Measurements from ENCODE around the gene GFI1B.
A peak's percentile ranks its signal among the peaks of the same experiment; 100 is the strongest.
"Not testable (repeated sequence)": the region's sequence is repeated elsewhere in the genome, so short reads cannot be mapped to it uniquely, and the experiment has no call there.

Gene GFI1B

DNA sequence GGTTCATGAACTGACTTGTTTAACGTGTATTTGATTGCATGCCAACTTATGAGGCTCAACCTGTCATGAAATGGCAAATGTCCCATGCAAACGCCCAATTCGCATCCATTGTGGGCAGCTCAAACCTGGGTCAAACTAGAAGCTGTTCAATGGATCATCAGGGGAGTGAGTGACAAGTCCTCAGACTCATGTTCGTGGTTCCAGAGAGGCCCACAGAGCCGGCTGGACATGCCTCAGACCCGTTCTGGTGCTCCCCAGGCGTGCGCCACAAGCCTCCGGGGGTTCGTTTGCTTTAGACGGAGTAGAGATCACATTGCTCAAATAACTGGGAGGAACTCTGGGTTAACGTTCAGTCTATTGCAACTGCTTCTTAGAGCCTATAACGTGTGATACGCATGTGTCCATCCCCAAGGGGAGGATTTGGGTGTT is 15.0 kb downstream of the GFI1B start:
- Histone ChIP-seq H3K9ac (ENCODE audit: low read length) (no peak overlapping the region), H3K9me3 (ENCODE audit: control insufficient read depth, insufficient read depth, low read depth, low read length) (no peaks in the 10 kb centered on the region), H3K4me3 (ENCODE audit: low read depth, low read length) (no peak overlapping the region), H3K4me1 (ENCODE audit: control insufficient read depth, insufficient read depth, low read length) (peaks cover 31% of the 10 kb centered on the region), H3K27ac (ENCODE audit: low read depth, low read length) (no peak overlapping the region), H3K36me3 (ENCODE audit: control insufficient read depth, insufficient read depth, low read length) (no peaks in the 10 kb centered on the region), H3K27me3 (ENCODE audit: control insufficient read depth, insufficient read depth, low read length) (no peaks in the 10 kb centered on the region; the same call in 1 of the 2 replicates)

- H3K9me3 ChIP-seq (ENCODE audit: control insufficient read depth, insufficient read depth, low read depth, low read length) = no peaks in the 10 kb centered on the region
- H3K9ac ChIP-seq (ENCODE audit: low read length) = no peak overlapping the region
- H3K27ac ChIP-seq (ENCODE audit: low read depth, low read length) = no peak overlapping the region
- peaks cover 31% of the 10 kb centered on the region for H3K4me1 ChIP-seq (ENCODE audit: control insufficient read depth, insufficient read depth, low read length)
- no peak overlapping the region for H3K4me3 ChIP-seq (ENCODE audit: low read depth, low read length)
- peaks cover 8% of the 10 kb centered on the region; the same call in 1 of the 2 replicates for H3K27me3 ChIP-seq (ENCODE audit: control insufficient read depth, insufficient read depth, low read length)
- H3K36me3 ChIP-seq (ENCODE audit: control insufficient read depth, insufficient read depth, low read length) = no peaks in the 10 kb centered on the region
These were observed 16.1 kb downstream of the GFI1B start for GRCh38 chr9:132994410-132995120.

DNA sequence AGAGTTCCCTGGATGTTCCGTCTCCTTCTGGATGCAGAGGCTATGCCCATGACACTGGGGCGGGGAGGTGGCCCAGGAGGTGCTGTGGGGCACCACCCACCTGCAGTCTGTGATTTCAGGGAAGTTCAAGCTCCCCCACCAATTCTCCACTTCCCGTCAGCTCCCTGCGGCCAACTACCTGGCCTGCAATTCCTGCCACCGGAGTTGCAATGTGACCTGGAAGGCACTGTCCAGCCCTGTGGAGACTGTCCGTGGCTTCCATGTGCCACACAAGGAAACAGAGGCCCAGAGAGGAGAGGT is 16.6 kb downstream of the GFI1B start:
- Histone ChIP-seq H3K27me3 (ENCODE audit: control insufficient read depth, insufficient read depth, low read length) (peaks cover 12% of the 10 kb centered on the region), H3K36me3 (ENCODE audit: control insufficient read depth, insufficient read depth, low read length) (no peaks in the 10 kb centered on the region), H3K27ac (ENCODE audit: low read depth, low read length) (no peak overlapping the region), H3K4me1 (ENCODE audit: control insufficient read depth, insufficient read depth, low read length) (peaks cover 31% of the 10 kb centered on the region), H3K9ac (ENCODE audit: low read length) (no peak overlapping the region), H3K4me3 (ENCODE audit: low read depth, low read length) (no peak overlapping the region), H3K9me3 (ENCODE audit: control insufficient read depth, insufficient read depth, low read depth, low read length) (no peaks in the 10 kb centered on the region)

DNA sequence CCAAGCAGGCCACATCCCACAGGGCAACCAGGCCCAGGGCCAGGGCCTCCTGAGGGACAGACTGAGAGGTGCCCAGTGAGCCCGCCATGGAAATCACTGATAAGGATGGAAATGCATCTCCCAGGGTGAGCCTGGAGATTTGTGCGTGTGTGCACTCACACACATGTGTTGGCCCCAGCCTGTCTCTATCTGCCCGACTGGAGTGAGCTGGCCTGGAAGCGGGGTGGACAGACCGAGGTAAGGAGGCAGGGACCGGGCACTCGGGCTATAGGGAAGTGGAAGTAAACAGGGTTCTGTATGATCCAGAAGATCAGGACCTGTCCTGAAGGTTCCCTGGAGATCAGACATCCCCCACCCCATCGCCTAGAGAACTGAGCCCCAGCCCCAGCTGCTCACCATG is 17.4 kb downstream of the GFI1B start:
- H3K36me3 ChIP-seq (ENCODE audit: control insufficient read depth, insufficient read depth, low read length) = no peaks in the 10 kb centered on the region
- peaks cover 18% of the 10 kb centered on the region for H3K27me3 ChIP-seq (ENCODE audit: control insufficient read depth, insufficient read depth, low read length)
- no peak overlapping the region for H3K9ac ChIP-seq (ENCODE audit: low read length)
- peaks cover 31% of the 10 kb centered on the region for H3K4me1 ChIP-seq (ENCODE audit: control insufficient read depth, insufficient read depth, low read length)
- H3K27ac ChIP-seq (ENCODE audit: low read depth, low read length) = no peak overlapping the region
- H3K9me3 ChIP-seq (ENCODE audit: control insufficient read depth, insufficient read depth, low read depth, low read length) = no peaks in the 10 kb centered on the region
- H3K4me3 ChIP-seq (ENCODE audit: low read depth, low read length) = no peak overlapping the region

GRCh38 chr9:132996526-132996925 is 18.0 kb downstream of the GFI1B start:
- Histone ChIP-seq H3K27me3 (ENCODE audit: control insufficient read depth, insufficient read depth, low read length) (peaks cover 19% of the 10 kb centered on the region), H3K36me3 (ENCODE audit: control insufficient read depth, insufficient read depth, low read length) (no peaks in the 10 kb centered on the region), H3K4me1 (ENCODE audit: control insufficient read depth, insufficient read depth, low read length) (peaks cover 30% of the 10 kb centered on the region), H3K9me3 (ENCODE audit: control insufficient read depth, insufficient read depth, low read depth, low read length) (no peaks in the 10 kb centered on the region), H3K9ac (ENCODE audit: low read length) (no peak overlapping the region), H3K4me3 (ENCODE audit: low read depth, low read length) (no peak overlapping the region), H3K27ac (ENCODE audit: low read depth, low read length) (no peak overlapping the region)

GRCh38 chr9:132997591-132997990 is 19.1 kb downstream of the GFI1B start:
- H3K9ac ChIP-seq (ENCODE audit: low read length) = no peak overlapping the region
- no peaks in the 10 kb centered on the region for H3K9me3 ChIP-seq (ENCODE audit: control insufficient read depth, insufficient read depth, low read depth, low read length)
- peaks cover 29% of the 10 kb centered on the region for H3K27me3 ChIP-seq (ENCODE audit: control insufficient read depth, insufficient read depth, low read length)
- no peak overlapping the region for H3K27ac ChIP-seq (ENCODE audit: low read depth, low read length)
- H3K4me1 ChIP-seq (ENCODE audit: control insufficient read depth, insufficient read depth, low read length) = peaks cover 27% of the 10 kb centered on the region
- no peaks in the 10 kb centered on the region for H3K36me3 ChIP-seq (ENCODE audit: control insufficient read depth, insufficient read depth, low read length)
- no peak overlapping the region for H3K4me3 ChIP-seq (ENCODE audit: low read depth, low read length)

DNA sequence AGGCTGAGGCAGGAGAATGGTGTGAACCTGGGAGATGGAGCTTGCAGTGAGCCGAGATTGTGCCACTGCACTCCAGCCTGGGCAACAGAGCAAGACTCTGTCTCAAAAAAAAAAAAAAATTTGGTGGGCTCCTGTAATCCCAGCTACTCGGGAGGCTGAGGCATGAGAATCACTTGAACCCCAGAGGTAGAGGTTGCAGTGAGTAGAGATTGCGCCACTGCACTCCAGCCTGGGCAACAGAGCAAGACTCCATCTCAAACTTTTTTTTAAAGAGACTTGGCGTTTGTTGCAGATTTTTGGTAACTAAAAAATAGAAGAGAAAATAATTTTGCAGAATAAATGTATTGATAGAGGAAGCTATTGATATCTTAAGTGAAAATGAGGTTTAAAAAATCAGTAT is 19.7 kb downstream of the GFI1B start:
- not testable (repeated sequence) for H3K4me3 ChIP-seq (ENCODE audit: low read depth, low read length); H3K9ac ChIP-seq (ENCODE audit: low read length); H3K36me3 ChIP-seq (ENCODE audit: control insufficient read depth, insufficient read depth, low read length); H3K27ac ChIP-seq (ENCODE audit: low read depth, low read length); H3K9me3 ChIP-seq (ENCODE audit: control insufficient read depth, insufficient read depth, low read depth, low read length)
- H3K27me3 ChIP-seq (ENCODE audit: control insufficient read depth, insufficient read depth, low read length) = peaks cover 36% of the 10 kb centered on the region
- H3K4me1 ChIP-seq (ENCODE audit: control insufficient read depth, insufficient read depth, low read length) = peaks cover 32% of the 10 kb centered on the region

DNA sequence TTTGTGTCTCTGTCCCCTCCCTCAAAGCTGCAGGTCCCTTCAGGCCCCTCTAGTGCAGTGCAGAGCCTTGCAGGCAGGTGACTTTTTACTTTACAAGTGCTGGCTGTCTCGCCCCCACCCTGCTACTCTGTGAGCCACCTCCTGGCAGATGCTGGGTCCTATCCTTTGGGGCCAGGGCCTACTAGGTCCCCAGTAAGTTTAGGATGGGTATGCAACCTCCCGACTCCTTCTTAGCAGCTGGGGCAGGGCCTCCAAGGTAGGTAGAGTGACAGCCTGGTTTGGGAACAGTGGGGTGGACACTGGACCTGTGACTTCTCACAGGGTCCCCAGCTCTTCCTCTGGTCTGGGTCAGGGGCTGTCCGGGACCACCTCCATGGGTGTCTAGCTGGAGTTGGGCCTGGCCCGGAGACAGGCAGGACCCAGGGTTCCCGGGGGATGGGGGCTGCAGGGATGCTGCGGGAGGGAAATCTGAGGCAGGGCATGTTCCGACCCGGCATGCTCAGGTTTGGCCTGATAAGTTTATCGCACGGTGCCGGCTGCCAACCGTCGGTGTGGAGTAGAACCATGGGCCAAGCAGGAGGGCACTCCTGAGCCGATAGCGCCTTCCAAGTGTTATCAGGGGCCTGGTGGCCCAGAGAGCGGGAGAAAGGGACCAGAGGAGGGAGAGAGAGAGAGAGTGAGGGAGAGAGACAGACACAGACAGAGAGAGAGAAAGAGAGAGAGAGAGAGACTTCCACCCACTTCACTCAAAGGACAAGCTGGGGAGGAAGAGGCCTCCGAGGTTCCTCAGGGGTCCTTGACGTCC is 20.5 kb downstream of the GFI1B start:
- Histone ChIP-seq H3K9ac (ENCODE audit: low read length) (no peak overlapping the region), H3K36me3 (ENCODE audit: control insufficient read depth, insufficient read depth, low read length) (no peaks in the 10 kb centered on the region), H3K27ac (ENCODE audit: low read depth, low read length) (no peak overlapping the region), H3K27me3 (ENCODE audit: control insufficient read depth, insufficient read depth, low read length) (peaks cover 44% of the 10 kb centered on the region), H3K9me3 (ENCODE audit: control insufficient read depth, insufficient read depth, low read depth, low read length) (no peaks in the 10 kb centered on the region), H3K4me1 (ENCODE audit: control insufficient read depth, insufficient read depth, low read length) (peaks cover 32% of the 10 kb centered on the region), H3K4me3 (ENCODE audit: low read depth, low read length) (no peak overlapping the region)

DNA sequence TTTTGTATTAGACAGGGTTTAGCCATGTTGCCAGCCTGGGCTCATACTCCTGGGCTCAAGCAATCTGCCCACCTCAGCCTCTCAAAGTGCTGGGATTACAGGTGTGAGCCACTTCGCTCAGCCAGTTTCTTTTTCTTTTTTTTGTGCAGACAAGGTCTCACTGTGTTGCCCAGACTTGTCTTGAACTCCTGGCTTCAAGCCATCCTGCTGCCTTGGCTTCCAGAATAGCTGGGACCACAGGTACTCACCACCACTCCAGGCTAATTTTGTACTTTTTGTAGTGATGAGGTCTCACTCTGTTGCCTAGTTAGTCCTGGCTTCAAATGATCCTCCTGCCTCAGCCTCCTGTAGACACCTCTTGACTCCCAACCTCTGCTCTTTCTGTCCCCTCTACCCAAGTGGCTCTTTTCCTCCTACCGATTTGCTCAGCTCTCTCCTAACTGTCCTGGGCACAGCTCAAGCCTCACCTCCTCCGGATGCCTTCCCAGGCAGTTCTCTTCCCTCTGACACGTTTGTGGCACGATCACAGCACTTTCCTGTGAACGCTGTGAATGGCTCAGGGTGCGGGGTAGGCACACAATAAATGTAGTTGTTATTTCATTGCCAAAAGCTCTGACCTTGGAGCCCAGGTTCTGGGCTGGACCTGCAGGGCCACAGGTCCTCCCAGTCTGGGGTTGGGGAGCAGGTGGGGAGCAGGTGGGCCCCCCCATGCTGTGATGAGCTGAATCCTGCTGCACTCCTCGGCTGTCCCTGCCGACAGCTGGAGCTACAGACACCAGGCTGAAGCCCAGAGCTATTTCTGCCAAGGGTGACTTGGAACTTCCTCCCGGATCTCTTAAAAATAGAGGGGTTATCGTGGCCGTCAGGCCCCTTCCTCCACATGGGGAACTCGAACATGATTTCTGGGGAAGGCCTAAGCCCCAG is 23.9 kb downstream of the GFI1B start:
- Histone ChIP-seq H3K4me1 (ENCODE audit: control insufficient read depth, insufficient read depth, low read length) (peaks cover 33% of the 10 kb centered on the region), H3K9ac (ENCODE audit: low read length) (peak overlapping the region; percentile 18), H3K27me3 (ENCODE audit: control insufficient read depth, insufficient read depth, low read length) (peaks cover 78% of the 10 kb centered on the region), H3K9me3 (ENCODE audit: control insufficient read depth, insufficient read depth, low read depth, low read length) (no peaks in the 10 kb centered on the region), H3K4me3 (ENCODE audit: low read depth, low read length) (no peak overlapping the region), H3K36me3 (ENCODE audit: control insufficient read depth, insufficient read depth, low read length) (no peaks in the 10 kb centered on the region), H3K27ac (ENCODE audit: low read depth, low read length) (no peak overlapping the region)

DNA sequence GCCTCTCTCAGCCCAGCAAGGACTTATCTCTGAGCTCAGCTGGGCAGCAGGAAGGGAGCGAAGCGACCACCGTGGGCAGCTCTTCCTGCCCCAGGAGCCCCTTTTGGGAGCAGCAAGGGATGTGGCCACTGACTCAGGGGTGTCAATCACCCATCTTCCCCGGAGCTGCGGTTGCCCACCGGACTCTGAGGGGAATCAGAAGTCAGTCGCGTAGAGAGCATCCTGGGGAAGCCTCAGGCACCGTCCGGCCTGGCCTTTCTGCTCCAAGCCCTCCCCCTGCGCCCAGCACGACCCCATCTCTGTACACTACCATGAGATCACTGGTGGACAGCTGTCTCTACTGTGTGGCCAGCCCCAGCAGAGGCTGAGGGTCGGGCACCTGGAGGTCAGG is 24.6 kb downstream of the GFI1B start:
- Histone ChIP-seq H3K27ac (ENCODE audit: low read depth, low read length) (no peak overlapping the region), H3K4me1 (ENCODE audit: control insufficient read depth, insufficient read depth, low read length) (peaks cover 33% of the 10 kb centered on the region)

More for the DNA sequence above, 24.6 kb downstream of the GFI1B start:
- Histone ChIP-seq H3K9ac (ENCODE audit: low read length) (peak overlapping the region; percentile 18), H3K36me3 (ENCODE audit: control insufficient read depth, insufficient read depth, low read length) (no peaks in the 10 kb centered on the region), H3K4me3 (ENCODE audit: low read depth, low read length) (peak overlapping the region; percentile 5; the same call in 1 of the 2 replicates), H3K9me3 (ENCODE audit: control insufficient read depth, insufficient read depth, low read depth, low read length) (no peaks in the 10 kb centered on the region), H3K27me3 (ENCODE audit: control insufficient read depth, insufficient read depth, low read length) (peaks cover 84% of the 10 kb centered on the region)
